ENCODE results near the gene MEGF11.

GRCh38 chr15:65870889-65871533 is 382.5 kb downstream of the MEGF11 start:
- TF ChIP-seq CTCF (IDR thresholded peaks at IDR 0.05) (no peak), POLR2A (IDR thresholded peaks at IDR 0.05) (no peak)
